G401 (cell line): ENCODE results near the gene C1QTNF7. TPM values are rescaled to one million over a fixed set of nuclear protein-coding genes. Genes with fewer than 3 reads are reported as not detected.

Experiments used
- DNase-seq: peaks from one replicate; pipeline ENCODE4 v3.0.0-alpha.2; 2015; ENCODE audit warnings: low spot score
- in situ Hi-C: cut with HindIII; loops from 2 replicates; pipeline ENCODE4 v1.10.0; 2016; ENCODE audit warnings: low sequenced_read_pairs, mixed read lengths
- total RNA-seq: library from RNA; depleted of rRNA; stranded (reverse); fragments of >200 nt; shearing (Covaris generic); gene quantifications from 2 replicates; pipeline ENCODE4 v1.2.3, GENCODE V29; 2014; rRNA removed

C1QTNF7 gene
- total RNA-seq, 1 experiment from 2014 or later = not detected

DNA sequence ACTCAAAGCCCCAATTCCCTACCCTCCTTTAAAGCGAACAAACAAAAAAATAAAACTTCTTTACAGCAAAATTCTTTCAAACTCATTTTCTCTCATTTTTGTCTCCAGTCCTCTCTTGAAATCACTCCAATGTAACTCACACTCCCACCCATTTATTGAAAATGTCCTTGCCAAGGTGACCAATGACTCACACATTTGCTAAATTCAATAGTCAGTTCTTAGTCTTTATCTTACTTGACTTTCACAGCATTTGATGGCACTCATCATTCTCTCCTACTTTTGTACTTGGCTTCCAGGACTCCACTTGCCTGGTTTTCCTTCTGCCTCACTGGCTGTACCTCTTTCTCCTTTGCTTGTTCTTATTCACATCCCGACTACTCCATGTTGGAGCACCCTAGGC, 61.7 kb downstream of the C1QTNF7 start:
- in situ Hi-C loops = no loop called here
- no peak for DNase-seq

DNA sequence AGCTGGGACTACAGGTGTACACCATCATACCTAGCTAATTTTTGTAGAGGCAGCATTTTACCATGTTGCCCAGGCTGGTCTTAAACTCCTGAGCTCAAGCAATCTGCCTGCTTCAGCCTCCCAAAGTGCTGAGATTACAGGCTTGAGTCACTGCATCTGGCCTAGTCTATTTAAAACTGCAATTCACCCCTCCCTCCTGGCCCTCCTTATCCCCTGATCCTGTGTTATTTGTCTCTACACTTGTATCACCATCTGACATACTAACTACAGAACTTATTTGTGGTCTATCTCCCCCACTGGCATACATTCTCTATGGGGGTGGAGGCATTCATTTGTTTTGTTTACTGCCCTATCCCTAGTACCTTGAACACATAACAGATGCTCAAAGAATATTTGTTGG, 65.6 kb downstream of the C1QTNF7 start:
- in situ Hi-C loops = no loop called here
- DNase-seq = no peak

DNA sequence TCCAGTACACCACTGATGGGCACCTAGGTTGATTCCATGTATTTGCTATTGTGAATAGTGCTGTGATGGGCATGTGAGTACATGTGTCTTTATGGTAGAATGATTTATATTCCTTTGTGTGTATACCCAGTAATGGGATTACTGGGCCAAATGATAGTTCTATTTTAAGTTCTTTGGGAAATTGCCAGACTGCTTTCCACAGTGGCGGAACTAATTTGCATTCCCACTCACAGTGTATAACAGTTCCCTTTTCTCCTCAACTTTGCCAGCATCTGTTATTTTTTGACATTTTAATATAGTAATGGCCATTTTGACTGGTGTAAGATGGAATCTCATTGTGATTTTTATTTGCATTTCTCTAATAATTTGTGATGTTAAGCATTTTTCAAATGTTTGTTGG, 67.8 kb downstream of the C1QTNF7 start:
- in situ Hi-C loops = no loop called here
- no peak for DNase-seq

Other genes with a start within 250 kb of the C1QTNF7 start
- 7.6 and 24.7 TPM in 2 replicates for gene CC2D2A, start 41.8 kb downstream of the C1QTNF7 start, total RNA-seq
- 38.9 and 43.1 TPM in 2 replicates for gene FBXL5, start 227.3 kb downstream of the C1QTNF7 start, total RNA-seq